ENCODE data around the gene GCNT2.

Gene GCNT2

DNA sequence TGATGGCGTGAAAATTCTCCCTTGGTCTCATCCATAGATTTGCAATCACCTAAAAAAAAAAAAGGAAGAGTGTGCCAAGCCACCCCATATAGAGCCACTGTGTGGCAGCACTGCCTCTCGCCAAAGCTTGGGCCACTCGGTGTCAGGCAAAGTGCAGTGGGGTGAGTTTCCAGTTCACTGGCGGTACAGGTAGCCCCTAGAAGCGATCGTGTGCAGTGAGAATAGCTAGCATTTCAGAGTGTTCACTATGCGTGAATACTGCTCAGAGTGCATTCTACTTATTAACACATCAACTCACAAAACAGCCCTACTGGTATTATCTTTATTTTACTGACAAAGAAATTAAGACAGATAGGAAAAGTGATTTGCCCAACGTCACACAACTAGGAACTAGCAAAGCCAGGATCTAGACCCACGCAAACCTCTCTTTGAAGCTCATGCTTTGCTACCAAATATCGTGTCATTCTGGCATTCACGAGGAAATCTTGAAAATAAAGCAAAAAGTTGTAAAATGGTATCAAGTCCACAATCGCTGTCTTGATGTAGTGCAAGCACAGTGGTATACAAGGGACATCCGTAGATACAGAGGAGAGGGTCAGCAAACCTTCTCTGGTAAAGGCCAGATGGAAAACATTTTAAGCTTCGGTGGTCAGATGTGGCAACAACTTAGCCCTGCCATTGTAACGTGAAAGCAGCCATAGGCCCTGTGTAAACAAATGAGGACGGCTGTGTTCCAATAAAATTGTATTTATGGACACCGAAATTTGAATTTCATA lies 10.4 kb upstream of the GCNT2 start:
- TF ChIP-seq MYC (IDR thresholded peaks at IDR 0.05; ENCODE audit: low read depth, low read length), result peak; percentile 62; the same call in 1 of the 2 replicates
- peak; percentile 49 for TF ChIP-seq MAX (IDR thresholded peaks at IDR 0.05; ENCODE audit: low read depth, low read length)
- TF ChIP-seq POLR2A (IDR thresholded peaks at IDR 0.05; ENCODE audit: extremely low read depth, insufficient read length), result no peak
- TF ChIP-seq, protein P1, sequence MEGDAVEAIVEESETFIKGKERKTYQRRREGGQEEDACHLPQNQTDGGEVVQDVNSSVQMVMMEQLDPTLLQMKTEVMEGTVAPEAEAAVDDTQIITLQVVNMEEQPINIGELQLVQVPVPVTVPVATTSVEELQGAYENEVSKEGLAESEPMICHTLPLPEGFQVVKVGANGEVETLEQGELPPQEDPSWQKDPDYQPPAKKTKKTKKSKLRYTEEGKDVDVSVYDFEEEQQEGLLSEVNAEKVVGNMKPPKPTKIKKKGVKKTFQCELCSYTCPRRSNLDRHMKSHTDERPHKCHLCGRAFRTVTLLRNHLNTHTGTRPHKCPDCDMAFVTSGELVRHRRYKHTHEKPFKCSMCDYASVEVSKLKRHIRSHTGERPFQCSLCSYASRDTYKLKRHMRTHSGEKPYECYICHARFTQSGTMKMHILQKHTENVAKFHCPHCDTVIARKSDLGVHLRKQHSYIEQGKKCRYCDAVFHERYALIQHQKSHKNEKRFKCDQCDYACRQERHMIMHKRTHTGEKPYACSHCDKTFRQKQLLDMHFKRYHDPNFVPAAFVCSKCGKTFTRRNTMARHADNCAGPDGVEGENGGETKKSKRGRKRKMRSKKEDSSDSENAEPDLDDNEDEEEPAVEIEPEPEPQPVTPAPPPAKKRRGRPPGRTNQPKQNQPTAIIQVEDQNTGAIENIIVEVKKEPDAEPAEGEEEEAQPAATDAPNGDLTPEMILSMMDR (IDR thresholded peaks at IDR 0.05; ENCODE audit: low read depth, low read length), result peak; percentile 96
- no peak overlapping the region for H3K4me3 ChIP-seq (ENCODE audit: low read depth, low read length)
- DNase-seq (ENCODE audit: low read depth), result peak; percentile 83

- no peak for DNase-seq (ENCODE audit: low read depth)
- no peak overlapping the region for H3K4me3 ChIP-seq (ENCODE audit: low read depth, low read length)
- TF ChIP-seq, protein P1 (IDR thresholded peaks at IDR 0.05; ENCODE audit: low read depth, low read length), result no peak
- TF ChIP-seq MYC (IDR thresholded peaks at IDR 0.05; ENCODE audit: low read depth, low read length), result no peak
Measured at GRCh38 chr6:10511477-10511876, 9.7 kb upstream of the GCNT2 start.

DNA sequence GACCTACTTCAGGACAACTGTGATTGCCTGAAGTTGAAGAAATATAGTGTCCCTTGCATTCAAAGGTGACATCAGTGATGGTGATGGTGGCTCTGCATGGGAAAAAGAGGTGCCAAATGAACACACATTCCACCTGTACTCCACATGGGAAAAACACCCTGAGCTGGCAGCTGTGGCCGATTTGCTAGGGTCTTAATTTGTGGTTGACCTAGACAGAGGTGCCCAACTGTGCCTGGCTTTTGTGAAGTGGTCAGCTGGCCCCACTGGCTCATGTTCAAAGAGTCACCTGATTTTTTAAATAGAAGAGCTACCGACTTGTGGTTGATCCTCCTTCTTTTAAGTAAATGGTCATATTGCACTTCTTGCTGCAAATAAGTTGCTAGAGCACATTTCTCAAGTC lies 7.6 kb upstream of the GCNT2 start:
- TF ChIP-seq MAX (IDR thresholded peaks at IDR 0.05; ENCODE audit: low read depth, low read length), result no peak
- no peak for TF ChIP-seq POLR2A (IDR thresholded peaks at IDR 0.05; ENCODE audit: extremely low read depth, insufficient read length)
- TF ChIP-seq, protein P1 (IDR thresholded peaks at IDR 0.05; ENCODE audit: low read depth, low read length), result no peak
- TF ChIP-seq MYC (IDR thresholded peaks at IDR 0.05; ENCODE audit: low read depth, low read length), result no peak
- H3K4me3 ChIP-seq (ENCODE audit: low read depth, low read length), result no peak overlapping the region
- no peak for DNase-seq (ENCODE audit: low read depth)

DNA sequence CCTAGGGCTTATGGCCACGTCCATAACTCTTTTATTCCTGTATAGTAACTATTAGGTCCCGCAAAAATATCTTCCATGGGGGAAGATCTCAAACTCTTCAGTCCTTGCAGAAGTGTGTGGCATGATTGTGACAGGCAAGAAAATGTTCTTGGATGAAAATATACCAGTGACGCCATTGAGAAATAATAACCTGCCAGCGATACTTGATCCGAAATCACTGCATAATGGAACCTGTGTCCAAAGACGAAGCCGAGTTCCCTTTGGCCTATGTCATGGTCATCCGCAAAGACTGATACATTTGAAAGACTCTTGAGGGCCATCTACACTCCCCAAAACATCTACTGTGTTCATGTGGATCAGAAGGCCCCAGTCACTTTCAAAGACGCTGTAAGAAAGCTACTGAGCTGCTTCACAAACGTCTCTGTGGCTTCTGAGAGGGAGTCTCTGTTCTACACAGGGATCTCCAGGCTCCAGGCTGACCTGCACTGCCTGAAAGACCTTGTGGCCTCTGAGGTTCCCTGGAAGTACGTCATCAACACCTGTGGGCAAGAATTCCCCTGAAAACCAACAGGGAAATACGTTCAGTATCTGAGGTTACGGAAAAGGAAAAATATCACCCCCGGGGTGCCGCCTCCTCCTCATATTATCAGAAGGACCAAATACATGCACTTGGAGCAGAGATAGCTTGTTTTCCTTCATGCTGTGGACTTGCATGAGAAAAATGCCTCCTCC lies 6.9 kb upstream of the GCNT2 start:
- no peak overlapping the region for H3K4me3 ChIP-seq (ENCODE audit: low read depth, low read length)
- TF ChIP-seq MAX (IDR thresholded peaks at IDR 0.05; ENCODE audit: low read depth, low read length) (no peak), MYC (IDR thresholded peaks at IDR 0.05; ENCODE audit: low read depth, low read length) (no peak), POLR2A (IDR thresholded peaks at IDR 0.05; ENCODE audit: extremely low read depth, insufficient read length) (no peak)
- TF ChIP-seq, protein P1 (IDR thresholded peaks at IDR 0.05; ENCODE audit: low read depth, low read length), result no peak
- no peak for DNase-seq (ENCODE audit: low read depth)

- no peak for TF ChIP-seq POLR2A (IDR thresholded peaks at IDR 0.05; ENCODE audit: extremely low read depth, insufficient read length)
- TF ChIP-seq, protein P1 (IDR thresholded peaks at IDR 0.05; ENCODE audit: low read depth, low read length), result no peak
- no peak for DNase-seq (ENCODE audit: low read depth)
- H3K4me3 ChIP-seq (ENCODE audit: low read depth, low read length), result no peak overlapping the region
Measured at GRCh38 chr6:10516953-10517352, 4.2 kb upstream of the GCNT2 start.
